ENCODE results near the gene HSPA9. TPM values are rescaled to one million over a fixed set of nuclear protein-coding genes. Genes with fewer than 3 reads are reported as not detected.

The HSPA9 gene
- polyA plus RNA-seq (ENCODE audit: insufficient read depth in 1 of 5, insufficient read length in 5 of 5, low replicate concordance in 1 of 5), result 100 to 1,000 TPM; 182 to 221 (median 212) TPM
- long read RNA-seq, donor 1, full-length matches to known transcripts, result 55 of 68 reads
- long read RNA-seq, donor 1, partial matches to known transcripts, result 13 of 68 reads
- long read RNA-seq, donor 1, other reads (novel, unspliced or antisense), result 0 of 68 reads
- long read RNA-seq, donor 2, full-length matches to known transcripts, result 25 of 34 reads
- long read RNA-seq, donor 2, partial matches to known transcripts, result 9 of 34 reads
- long read RNA-seq, donor 2, other reads (novel, unspliced or antisense), result 0 of 34 reads
- long read RNA-seq, donor 3, full-length matches to known transcripts, result 34 of 42 reads
- long read RNA-seq, donor 3, partial matches to known transcripts, result 8 of 42 reads
- long read RNA-seq, donor 3, other reads (novel, unspliced or antisense), result 0 of 42 reads
- long read RNA-seq, donor 4, full-length matches to known transcripts, result 26 of 44 reads
- long read RNA-seq, donor 4, partial matches to known transcripts, result 18 of 44 reads
- long read RNA-seq, donor 4, other reads (novel, unspliced or antisense), result 0 of 44 reads
- long read RNA-seq, donor 5, full-length matches to known transcripts, result 47 of 85 reads
- long read RNA-seq, donor 5, partial matches to known transcripts, result 38 of 85 reads
- long read RNA-seq, donor 5, other reads (novel, unspliced or antisense), result 0 of 85 reads
- long read RNA-seq, donor 6, full-length matches to known transcripts, result 46 of 74 reads
- long read RNA-seq, donor 6, partial matches to known transcripts, result 28 of 74 reads
- long read RNA-seq, donor 6, other reads (novel, unspliced or antisense), result 0 of 74 reads
- long read RNA-seq, donor 7, full-length matches to known transcripts, result 32 of 45 reads
- long read RNA-seq, donor 7, partial matches to known transcripts, result 13 of 45 reads
- long read RNA-seq, donor 7, other reads (novel, unspliced or antisense), result 0 of 45 reads
- long read RNA-seq, donor 8, full-length matches to known transcripts, result 15 of 20 reads
- long read RNA-seq, donor 8, partial matches to known transcripts, result 5 of 20 reads
- long read RNA-seq, donor 8, other reads (novel, unspliced or antisense), result 0 of 20 reads

GRCh38 chr5:138575194-138576015, at the start of gene HSPA9:
HSPA9 (minus strand) TSS chr5:138575401; CDS start chr5:138575318, 83 bp downstream.
- DNase-seq, result peak; percentile 100

GRCh38 chr5:138623053-138623452, 47.9 kb upstream of the HSPA9 start:
- DNase-seq, result no peak

- DNase-seq, result no peak
These were observed 46.9 kb upstream of the HSPA9 start for GRCh38 chr5:138622051-138622450.

DNA sequence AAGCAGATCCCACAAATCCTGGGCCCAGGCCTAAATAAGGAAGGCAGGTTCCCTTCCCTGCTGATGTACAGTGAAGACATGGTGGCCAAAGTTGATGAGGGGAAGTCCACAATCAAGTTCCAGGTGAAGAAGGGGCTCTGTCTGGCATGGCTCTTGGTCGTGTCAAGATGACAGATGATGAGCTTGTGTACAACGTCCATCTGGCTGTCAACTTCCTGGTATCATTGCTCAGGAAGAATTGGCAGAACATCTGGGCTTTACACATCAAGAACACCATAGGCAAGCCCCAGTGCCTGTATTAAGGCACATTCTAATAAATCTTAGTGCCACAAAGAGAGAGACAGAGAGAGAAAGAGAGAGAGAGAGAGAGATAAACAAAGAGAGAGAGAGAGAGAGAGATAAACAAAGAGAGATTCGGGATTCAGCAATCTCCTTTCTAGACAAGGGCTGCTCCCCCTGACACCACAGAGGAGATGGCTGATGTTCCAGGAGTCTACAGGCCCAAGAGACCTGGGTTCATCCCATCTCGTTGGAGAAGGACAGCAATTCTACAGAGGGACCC, 45.5 kb upstream of the HSPA9 start:
- no peak for DNase-seq

DNA sequence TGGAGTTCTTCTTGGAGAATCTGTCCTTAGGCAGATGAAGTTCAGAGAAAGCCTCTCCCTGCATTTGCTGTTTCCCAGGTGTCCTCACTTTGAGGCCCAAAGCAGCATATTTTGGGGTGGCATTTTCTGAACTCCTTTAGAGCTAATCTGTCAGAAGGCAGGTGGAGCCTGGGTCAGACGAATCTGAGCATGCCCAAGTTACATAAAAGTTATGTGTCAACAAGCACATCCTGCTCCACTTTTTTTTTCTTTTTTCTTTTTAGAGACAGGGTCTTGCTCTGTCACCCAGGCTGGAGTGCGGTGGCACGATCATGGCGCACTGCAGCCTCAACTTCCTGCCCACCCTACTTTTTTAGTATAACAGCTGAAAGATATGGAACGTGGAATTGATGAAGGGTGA, 41.3 kb upstream of the HSPA9 start:
- DNase-seq, result no peak

DNA sequence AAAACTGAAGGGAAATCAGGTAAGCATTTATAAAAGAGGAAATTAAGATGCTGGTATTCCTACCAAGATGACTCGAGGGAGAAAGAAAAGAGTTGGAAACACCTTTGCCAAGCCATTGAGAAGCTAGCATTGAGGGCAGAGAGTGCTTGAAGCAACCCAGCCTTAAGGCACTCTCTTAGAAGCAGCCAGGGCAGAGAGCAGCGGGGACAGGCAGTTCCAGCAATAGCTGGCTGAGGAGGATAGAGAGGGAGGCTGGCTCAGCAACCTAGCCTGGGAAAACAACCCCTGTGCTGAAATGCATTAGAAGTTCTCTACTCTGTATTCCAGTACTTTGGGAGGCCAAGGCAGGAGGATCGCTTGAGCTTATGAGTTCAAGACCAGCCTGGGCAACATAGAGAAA, 40.3 kb upstream of the HSPA9 start:
- DNase-seq, result no peak

DNA sequence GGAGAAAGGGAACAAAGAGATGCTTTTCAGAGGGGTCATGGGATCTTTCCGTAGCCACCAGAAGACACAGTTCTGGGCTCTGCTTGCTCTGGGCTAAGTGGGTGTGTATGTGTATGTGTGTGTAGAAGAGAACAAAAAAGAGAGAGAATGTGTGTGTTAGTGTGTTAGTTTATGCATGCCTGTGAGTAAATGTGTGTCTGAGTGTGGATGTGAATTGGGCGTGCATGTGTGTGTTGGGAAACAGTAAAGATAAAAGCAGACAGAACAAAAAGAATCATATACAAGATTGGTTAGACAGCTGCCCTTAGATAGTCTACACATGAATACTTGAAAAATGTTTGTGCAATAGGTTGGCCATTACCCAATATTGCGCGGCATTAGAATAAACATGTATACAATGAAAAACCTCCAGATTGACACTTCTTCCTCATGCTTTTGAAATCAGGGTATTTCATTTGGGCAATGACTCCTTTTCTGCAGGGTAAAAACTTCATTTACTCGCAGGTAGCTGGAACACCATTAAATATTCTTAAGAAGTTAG, 36.5 kb upstream of the HSPA9 start:
- DNase-seq, result peak; percentile 55 to 59

DNA sequence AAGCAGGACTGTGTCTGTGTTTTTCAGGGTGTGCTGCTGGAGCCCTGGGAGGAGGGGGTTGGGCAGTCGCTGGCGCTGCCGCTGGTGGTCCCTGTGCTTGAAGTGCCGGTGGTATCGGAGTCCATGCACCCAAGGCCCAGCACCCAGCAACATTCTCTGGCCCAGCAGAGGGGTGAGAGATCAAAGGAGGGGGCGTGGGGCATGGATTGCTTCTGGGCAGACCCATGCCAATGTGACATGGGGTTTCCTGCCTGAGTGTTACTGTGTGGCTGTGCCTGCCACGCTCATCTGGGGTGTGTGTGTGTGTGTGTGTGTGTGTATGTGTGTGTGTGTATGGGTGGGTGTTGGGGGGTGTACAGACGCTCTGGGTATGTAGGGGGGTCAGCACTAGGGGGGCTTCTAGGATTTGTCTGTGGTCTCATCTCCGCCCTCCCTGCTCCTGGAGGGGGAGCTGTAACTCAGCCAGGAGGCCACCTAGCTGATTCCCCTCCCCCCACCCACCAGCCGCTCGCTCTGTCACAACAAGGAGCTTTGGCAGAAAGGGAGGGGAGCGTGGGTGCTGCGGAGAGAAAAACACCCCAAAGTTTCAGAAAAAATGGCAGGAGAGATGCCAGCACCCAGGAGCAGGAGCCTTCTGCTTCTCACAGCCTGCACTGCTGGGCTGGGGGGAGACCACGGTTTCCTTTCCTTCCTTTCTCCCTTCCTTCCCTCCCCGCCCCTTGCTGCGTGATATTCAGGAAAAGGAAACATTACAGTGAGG, 35.9 kb upstream of the HSPA9 start:
- no peak for DNase-seq

GRCh38 chr5:138610415-138610917, 35.3 kb upstream of the HSPA9 start:
- DNase-seq, result no peak

DNA sequence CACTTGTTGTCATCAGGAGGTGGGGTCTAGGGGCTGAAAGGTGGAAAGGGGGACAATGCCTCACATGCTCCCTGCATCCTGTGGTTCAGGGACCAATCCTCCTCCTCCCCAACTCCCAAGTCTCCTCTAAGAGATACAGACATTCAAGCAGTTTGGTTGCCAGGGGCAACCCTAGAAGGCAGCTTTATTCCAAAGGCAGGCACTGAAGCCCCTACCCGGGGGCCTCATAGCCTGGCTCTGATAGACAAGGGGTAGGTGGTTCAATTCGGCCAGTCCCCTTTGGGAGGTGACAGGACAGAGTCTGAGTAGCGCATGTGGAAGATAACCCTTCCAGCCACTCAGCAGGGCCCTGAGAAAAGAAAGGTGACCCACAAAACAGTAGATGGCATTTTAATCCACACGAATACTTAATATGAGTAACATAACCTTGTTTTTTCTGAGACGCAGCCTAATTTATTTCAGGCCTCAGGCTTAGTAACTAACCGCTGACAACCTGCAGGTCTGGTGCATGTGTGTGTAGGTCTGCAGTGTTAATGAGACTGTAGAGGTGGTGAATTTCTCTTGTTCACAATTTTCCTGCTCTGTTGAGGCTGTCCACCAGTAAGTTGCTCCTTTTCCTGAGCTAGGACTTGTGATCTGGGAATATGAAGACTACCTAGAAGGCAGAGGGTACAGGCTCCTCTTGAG, 31.3 kb upstream of the HSPA9 start:
- DNase-seq, result no peak

- no peak for DNase-seq
These were observed 30.2 kb upstream of the HSPA9 start for GRCh38 chr5:138605254-138605972.

DNA sequence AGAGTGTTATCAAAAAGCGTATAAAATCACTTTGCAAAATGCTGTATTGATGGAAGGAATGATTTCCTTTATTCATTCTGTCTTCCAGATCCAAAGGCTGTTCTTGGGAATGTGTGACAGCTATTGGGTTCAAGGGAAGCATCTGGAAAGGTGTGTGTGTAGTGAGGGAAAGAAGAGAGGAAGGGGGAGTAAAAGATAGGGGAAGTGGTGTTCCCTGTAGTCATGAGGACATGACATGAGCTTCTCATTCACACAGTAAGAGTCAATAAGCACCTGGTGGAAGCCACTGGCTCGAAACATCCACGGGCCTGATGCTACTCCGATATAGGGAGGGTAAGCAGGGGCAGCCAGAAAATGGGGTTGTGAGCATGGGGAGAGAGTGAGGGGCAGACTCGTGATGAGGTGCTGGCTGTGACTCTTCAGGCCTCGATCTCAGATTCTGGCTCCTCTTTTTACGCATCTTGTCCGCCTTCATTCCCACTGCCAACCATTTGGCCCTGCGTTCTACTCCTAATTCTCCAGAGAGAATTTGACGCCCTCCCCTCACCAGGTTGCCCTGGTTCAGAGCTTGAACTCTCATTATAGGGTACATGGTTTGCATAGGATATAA, 29.1 kb upstream of the HSPA9 start:
- no peak for DNase-seq

DNA sequence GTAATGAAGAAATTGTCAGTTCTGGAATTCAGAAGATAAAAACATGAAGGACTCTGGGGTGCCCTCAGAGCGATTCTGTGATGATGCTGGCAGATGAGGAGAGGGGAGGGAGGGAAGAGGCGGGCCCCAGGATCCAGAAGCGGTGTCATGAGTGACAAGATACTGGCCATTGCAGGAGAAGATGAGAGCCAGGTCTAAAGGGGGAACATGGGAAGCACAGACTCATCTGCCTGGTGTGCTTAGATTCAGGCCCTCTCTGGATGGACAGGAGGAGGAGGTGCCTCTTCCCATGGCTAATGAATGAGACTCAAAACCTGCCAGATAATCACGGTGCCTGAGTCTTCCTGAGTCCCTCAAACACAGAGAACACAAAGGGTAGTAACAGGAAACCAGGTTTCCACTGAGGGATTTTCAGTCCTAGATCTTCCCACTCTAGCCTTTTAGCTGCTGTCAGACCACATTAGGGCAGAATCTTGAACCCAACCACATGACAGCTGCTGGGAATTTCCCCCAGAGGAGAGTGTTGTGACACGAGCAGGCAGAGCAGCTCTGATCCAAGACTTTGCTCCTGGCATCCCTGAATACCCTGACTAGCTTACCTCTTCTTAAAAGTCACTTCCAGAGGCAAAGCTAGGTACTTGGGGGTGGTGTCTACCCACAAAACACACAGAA, 28.2 kb upstream of the HSPA9 start:
- DNase-seq, result no peak

DNA sequence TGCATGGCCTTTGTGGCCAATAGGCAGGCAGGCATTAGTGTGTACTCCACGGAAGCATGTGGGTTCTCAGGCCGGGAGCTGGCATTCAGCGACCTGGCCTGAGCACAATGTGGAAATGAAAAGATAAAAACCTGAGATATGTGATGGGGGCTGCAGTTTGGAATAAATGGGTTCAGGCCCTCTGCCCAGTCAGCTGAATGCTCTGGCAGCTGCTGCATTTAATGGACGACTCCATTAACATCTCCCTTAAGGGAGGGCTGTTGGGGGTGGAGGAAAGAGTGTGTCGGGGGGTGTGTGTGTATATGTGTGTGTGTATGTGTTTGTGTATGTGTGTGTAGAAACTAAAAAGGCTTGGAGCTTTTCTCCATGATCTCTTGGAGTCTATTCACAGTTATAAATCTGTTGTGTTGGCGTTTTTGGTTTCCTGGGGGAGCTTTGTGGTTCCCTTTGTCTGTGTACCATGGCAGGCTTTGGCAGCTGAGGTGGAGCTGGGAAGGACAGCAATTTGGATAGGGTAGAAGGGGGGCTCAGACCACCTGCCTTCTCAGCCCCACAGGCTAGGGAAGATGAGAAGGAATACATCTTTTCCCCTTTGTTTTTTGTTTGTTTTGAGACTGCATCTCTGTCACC, 27.3 kb upstream of the HSPA9 start:
- peak; percentile 56 for DNase-seq

- DNase-seq, result peak; percentile 89 to 92
These were observed 26.2 kb upstream of the HSPA9 start for GRCh38 chr5:138601444-138601843.

GRCh38 chr5:138600446-138600845, 25.2 kb upstream of the HSPA9 start:
- no peak for DNase-seq
